GM19023 (cell line): ENCODE results near the gene MAP1S.
"Not testable (repeated sequence)": the region's sequence is repeated elsewhere in the genome, so short reads cannot be mapped to it uniquely, and the experiment has no call there.

Experiments used
- ATAC-seq: cut with Tn5 transposase; IDR thresholded peaks from one replicate; pipeline ENCODE4 v1.9.1; 2021; ENCODE audit warnings: mild to moderate bottlenecking, moderate library complexity; ENCODE audit not compliant: unreplicated experiment

The MAP1S gene

DNA sequence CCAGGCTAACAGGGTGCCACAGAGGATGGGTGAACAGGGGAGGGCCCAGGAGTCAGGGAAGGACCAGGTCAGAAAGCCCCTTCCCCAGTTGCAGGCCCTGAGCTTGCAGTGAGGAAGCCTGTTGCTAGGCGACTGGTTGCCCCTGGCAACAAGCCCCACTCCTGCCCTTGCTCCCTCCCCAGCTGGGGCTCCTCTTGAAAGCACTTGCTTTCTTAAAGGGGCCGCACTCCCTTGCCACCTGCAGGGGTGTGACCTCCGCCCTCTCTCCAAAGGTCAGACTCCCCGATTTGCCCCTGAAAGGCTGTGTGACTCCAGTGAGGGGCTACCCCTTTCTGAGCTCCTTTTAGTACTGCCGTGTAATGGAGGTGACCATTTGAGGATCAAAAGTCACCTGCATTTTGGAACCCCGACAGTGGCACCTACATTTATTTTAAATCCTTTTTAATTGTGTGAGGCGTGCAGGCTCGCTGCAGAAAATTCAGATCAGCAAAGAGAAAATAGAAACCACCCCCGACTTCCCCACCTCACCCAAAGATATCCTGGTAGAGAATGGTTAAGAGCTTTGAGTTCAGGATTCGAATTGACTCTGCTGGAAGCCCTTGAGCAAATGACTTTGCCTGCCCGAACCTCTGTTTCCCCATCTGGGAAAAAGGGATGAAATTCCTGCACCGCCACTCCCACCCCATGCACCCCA lies 36.8 kb downstream of the MAP1S start:
- no peak for ATAC-seq

DNA sequence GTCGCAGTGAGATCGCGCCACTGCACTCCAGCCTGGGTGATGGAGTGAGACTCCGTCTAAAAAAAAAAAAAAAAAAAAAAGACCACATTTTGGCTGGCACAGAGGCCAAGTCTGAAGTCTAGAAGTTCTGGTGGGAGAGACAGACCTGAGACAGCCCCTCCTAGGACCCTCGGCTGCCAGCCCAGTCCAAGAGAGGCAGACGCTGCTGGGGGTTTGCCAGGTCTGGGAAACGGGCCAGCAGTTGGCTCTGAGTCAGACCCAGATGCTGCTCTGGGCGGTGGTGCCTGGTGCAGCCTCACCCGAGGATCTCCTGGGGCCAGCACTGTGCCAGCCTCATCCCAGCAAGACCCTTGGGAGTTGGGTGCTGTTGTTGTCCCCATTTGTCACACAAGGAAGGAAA lies 37.8 kb downstream of the MAP1S start:
- no peak for ATAC-seq

DNA sequence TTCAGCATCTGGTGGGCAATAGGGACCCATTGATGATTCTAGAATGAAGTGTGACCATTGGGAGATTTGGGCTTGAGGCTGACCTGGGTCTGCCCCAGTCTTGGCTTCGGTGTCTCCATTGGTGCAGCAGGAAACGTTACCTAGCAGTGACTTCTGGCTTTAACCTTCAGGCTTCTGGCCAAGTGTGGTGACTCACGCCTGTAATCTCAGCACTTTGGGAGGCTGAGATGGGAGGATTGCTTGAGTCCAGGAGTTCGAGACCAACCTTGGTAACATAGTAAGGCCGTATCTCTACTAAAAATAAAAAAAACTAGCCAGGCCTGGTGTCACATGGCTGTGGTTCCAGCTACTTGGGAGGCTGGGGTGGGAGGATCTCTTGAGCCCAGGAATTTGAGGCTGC lies 39.2 kb downstream of the MAP1S start:
- ATAC-seq, result no peak

DNA sequence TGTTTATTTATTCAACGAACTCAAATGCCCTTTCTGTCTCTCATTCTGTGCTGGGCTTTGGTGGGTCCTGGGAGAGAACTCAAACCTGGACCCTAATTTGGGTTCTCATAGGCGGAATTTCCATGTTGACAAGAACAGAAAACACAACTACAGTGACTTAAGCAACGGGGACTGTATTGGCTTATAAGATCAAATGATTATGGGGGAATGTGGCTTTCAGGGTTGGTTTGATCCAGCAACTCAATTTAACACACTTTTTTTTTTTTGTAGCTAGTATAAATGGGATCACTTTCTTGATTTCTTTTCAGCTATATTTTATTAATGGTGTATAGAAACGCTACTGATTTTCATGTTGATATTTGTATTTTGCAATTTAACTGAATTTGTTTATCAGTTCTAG lies 41.9 kb downstream of the MAP1S start:
- no peak for ATAC-seq

DNA sequence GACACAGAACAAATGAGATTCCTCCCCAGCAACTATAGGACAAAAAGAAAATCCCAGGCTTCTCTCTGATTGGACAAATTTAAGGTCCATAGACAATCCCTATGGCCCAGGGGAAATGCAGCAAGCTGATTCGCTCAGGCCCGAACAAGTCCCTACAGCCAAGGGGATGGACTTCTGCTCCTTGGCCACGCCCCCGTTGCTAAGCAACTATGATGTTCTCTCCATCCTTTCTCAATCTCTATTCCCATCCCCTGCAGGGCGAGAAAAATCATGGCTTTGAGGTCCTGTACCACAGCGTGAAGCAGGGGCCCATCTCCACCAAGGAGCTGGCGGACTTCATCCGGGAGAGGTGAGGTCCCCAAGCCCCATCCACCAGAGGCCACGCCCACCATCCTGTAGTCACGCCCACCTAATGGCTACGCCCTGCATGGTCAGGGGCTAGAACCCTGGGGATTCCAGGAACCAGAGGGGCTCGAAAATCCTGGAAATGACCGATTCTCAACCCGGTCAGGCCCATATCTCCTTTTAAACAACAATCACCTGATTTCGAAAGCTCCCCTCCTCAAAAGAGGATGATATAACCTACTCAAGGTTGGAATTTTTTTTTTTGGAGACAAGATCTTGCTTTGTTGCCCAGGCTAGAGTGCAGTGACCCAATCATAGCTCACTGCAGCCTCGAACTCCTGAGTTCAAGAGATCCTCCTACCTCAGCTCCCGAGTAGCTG lies 43.4 kb downstream of the MAP1S start:
- ATAC-seq, result no peak

DNA sequence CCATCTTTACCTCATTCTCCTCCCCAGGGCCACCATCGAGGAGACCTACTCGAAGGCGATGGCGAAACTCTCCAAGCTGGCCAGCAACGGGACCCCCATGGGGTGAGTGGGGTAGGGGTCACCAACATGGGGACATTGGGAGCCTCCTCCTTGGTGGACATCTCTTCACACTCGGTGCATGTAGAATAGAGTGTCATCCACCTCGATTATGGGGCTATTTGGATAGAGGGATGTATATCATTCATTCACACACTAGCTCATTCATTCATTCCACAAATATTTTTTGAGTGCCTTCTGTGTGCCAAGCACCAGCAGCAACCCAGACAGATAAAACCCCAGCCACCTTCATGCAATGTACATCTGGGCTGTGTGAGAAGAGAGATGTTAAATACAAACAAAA lies 45.1 kb downstream of the MAP1S start:
- ATAC-seq, result no peak

DNA sequence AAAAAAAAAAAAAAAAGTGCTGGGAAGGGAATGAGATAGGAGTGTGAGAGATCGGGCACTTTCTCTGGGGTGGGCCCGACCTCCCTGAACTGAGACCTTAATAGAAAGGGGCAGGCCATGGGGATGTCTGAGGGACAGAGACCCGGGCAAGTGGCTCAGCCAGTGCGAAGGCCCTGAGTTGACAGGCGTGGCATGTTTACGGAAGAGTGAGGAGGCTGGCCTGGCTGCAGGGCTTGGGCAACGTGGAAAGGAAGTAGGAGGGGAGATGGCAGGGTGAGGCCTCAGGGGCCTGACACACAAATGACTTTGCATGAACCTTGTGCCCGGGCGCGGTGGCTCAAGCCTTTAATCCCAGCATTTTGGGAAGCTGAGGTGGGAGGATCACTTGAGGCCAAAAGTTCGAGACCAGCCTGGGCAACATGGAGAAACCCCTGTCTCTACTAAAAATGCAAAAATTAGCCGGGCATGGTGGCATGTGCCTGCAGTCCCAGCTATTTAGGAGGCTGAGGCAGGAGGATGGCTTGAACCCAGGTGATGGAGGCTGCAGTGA lies 45.9 kb downstream of the MAP1S start:
- ATAC-seq, result no peak

DNA sequence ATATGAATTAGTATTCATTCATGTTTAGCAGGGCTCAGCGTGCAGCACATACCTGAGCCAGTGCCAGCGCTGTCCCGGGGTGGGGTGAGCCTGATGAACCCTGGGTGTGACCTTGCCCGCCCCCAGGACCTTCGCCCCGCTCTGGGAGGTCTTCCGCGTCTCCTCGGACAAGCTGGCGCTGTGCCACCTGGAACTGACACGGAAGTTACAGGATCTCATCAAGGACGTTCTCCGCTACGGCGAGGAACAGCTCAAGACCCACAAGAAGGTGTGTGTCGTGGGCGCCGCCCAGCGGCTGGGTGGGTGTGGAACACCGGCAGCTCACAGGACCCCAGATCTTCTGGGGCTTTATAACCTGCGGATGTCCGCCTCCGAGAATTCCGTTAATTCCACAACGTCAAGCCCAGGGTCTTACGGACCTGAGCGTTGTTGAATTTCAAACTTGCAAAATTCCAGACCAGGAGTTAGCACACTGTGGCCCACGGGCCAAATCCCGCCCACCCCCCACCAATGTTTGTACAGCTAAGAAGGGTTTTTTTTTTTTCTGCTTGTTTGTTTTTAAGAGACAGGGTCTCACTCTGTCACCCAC lies 47.4 kb downstream of the MAP1S start:
- no peak for ATAC-seq

DNA sequence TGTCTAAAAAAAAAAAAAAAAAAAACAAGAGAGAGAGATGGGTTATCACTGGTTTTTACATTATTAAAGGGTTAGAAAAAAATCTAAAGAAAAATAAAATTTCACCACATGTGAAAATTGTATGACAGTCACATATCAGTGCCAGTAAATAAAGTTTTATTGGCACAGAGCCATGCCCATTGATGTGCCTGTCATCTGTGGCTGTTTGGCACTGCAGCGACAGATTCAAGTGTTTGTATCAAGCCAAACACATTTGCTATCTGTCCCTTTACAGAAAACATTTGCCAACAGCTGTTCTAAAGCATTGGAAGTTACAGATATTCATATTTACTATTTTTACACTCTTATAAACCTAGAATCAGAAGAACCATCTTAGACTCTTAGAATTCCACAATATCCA lies 48.3 kb downstream of the MAP1S start:
- ATAC-seq, result no peak

DNA sequence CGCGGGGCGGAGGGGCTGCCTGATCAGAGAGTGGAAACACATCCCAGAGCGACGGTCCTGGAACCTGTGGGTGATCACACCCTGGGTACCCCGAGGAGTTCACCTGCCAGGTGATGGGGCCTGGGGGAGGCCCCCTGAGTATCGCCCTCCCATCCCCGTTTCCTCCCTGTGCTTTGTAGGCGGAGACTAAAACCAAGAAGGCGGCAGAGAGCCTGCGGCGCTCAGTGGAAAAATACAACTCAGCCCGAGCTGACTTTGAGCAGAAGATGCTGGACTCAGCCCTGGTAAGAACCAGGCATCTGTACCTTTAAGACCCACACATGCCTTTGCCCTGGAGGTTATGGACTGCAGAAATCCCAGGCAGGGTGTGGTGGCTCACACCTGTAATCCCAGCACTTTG lies 51.3 kb downstream of the MAP1S start:
- ATAC-seq, result no peak

DNA sequence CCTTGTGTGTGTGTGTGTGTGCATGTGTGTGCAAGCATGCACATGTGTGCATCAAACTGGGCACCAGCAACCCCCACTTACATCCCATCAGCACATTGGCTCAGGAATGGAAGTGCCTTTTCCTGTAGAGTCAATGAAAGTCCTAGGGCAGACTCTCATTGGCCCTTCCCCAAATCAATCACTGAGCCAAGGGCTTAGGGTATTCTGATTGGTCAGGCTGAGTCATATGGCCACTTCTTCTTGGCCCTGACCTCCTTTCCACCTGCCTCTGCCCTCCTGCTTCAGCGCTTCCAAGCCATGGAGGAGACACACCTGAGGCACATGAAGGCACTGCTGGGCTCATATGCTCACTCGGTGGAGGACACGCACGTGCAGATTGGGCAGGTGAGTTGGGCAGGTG lies 52.9 kb downstream of the MAP1S start:
- no peak for ATAC-seq

DNA sequence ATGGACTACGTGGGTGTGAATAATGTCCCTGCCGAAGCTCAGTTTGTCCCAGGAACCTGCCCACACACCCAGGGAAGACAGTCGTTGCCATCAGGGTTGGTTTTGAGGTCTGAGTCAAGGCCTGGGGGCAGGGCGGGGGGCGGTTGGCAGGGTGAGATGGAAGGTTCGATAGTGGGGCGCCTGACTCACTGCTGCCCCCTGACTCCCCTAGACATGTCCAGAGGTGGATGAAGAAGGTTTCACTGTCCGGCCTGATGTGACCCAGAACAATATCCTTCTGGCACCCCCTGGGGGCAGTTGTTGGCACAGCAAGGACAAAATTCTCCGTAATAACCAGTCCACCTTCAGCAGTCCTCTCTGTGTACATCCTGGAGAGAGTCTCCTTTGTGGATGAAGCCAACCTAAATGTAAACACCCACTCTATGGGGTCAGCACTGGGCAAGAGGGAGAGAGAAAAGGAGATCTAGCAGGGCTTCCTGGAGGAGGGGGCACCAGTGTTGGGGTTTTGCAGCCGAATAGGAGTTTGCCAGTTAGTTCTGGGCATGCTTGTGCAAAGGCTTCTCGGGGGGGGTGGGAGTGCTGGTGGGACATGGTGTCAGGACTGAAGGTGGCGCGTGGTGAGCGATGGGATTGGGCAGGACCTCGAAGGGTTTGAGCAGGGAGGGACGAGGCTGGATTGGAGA lies 56.1 kb downstream of the MAP1S start:
- ATAC-seq, result no peak

DNA sequence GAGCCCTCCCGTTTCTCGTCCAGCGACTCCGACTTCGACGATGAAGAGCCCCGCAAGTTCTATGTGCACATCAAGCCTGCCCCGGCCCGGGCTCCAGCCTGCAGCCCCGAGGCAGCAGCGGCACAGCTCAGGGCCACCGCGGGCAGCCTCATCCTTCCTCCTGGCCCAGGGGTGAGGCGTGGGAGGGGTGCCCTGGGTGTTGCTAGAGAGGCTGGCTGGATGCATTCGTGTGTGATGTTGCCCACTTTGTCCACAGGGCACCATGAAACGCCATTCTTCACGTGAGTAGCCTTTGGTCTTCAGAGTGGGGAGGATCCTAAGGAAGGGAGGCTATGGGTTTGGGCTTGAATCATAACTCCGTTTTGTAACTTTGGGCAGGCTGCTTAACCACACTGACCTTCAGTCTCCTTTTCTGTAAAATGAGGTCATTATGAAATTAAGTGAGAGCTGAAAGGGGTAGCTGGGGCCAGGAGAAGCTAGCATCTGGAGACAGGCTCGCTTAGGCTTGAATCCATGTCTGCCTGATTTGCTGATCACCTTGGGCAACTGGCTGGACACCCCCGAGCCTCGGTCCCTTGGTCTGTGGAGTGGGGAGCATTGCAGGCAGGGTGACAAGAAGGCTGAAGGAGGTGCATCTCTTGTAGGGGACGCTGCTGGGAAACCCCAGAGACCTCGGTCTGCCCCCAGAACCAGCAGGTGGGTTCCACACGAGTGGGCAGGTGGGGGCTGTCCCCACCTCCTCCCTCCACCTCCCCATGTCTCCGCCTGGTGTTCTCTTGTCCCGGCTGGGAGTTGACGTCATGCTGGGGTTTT lies 56.9 kb downstream of the MAP1S start:
- ATAC-seq, result peak; percentile 70

DNA sequence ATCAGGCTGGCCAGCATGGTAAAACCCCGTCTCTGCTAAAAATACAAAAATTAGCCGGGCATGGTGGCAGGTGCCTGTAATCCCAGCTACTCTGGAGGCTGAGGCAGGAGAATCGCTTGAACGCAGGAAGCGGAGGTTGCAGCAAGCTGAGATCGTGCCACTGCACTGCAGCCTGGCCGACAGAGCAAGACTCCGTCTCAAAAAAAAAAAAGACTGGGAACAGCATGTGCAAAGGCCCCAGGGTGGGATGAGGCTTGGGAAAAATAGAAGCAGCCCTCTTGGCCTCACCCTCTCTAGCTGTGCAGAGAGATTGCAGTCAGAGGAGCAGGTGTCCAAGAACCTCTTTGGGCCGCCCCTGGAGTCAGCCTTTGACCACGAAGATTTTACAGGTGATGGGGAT lies 58.6 kb downstream of the MAP1S start:
- ATAC-seq, result not testable (repeated sequence)

DNA sequence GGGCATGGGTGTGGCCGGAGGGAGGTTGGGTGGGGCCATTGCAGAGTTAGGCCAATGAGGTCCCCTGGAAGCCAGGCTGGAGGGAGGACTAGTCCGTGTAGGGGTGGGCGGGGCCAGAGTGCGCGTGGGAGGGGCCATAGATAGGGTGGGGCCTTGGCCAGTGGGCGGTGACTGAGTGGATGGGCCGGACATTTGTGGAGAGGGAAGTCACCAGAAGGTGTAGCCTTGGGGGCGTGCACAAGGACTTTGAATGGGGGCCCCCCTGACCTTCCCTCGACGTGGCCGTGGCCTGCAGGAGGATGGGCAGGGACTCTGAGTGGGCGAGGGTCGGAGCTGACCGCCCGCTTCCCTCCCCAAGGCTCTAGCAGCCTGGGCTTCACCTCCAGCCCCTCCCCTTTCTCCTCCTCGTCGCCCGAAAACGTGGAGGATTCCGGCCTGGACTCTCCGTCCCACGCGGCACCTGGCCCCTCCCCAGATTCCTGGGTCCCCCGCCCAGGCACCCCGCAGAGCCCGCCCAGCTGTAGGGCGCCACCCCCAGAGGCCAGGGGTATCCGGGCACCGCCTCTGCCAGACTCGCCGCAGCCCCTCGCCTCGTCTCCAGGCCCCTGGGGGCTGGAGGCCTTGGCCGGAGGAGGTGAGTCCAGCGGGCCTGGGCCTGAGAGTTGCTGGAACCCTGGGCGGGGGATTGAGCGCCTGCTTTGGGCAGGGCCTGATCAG lies 59.1 kb downstream of the MAP1S start:
- ATAC-seq, result no peak

DNA sequence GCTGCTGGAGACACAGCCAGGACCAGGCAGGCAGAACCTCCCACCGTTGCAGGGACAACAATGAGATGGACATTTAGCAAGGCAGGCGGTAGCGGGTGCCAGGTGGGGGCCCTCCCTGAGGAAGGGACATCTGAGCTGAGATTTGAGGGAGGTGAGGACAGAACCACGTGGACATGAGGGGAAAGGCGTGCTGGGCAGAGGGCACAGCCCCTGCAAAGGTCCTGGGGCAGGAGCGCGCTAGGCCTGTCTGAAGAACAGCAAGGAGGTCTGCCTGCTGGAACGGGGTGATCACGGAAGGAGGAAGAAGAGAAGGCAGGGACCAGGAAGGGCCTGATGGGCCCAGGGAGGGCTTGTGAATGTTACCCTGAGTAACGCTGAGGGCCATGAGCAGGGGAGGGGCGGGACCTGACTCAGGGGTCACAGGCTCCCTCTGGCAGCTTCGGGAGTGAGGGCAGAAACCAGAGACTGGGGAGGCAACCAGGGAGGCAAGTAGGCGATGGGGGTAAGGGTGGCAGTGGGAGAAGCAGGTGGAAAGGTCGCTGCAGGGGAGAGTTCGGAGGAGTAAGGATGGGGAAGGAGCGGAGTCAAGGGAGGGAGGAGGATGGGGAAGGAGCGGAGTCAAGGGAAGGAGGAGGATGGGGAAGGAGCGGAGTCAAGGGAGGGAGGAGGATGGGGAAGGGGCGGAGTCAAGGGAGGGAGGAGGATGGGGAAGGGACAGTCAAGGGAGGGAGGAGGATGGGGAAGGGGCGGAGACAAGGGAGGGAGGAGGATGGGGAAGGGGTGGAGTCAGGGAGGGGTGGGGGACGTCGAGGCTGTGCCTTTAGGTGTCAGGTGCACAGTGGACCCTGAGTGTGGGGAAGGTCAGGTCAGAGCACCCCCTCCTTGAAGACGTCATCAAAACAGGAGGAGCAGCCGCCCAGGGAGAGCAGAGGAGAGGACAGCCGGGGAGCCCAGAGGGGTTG lies 60.0 kb downstream of the MAP1S start:
- no peak for ATAC-seq

DNA sequence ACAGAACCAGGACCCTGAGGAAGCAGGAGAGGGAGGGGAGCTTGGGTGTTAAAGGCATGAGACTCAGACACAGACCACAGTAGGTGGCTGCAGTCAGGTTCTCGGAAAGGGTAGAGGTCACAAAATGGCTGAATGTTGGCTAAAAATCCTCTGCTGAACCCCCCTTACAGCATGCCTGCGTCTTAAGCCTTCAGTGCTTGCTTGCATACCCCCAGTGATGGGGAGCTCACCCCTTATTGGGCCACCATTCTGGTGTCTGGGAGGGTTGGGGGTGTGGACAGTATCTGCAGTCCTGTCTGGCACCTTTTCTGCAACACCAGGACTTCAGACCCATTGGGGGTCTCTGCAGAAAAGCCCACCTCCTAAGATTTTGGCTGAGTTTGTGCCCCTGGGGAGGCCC lies 61.5 kb downstream of the MAP1S start:
- ATAC-seq, result no peak

DNA sequence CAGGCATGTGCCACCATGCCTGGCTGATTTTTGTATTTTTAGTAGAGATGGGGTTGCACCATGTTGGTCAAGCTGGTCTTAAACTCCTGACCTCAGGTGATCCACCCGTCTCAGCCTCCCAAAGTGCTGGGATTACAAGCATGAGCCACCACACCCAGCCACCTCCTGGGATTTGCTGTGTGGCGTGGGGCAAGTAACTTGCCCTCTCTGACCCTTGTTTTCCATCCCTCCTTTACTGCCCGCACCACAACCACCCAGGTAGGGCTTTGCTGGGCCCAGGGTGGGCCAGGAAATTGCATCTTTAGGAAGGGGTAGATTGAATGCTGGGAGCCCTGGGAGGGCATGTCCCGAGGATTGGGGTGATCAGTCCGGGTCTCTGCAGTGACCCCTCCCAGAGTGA lies 64.4 kb downstream of the MAP1S start:
- ATAC-seq, result not testable (repeated sequence)
